GM13976 (cell line): ENCODE data around the gene ASF1B.

ENCODE experiments used
- DNase-seq: peaks from one replicate; pipeline ENCODE4 v3.0.0; 2012; ENCODE audit warnings: low spot score
- in situ Hi-C: fragments of 300-500 bp; cut with MboI; formaldehyde crosslinking; loops from one replicate; pipeline ENCODE4 v1.12.0; 2022; ENCODE audit warnings: low sequenced_read_pairs, mixed read lengths, inconsistent platforms; ENCODE audit not compliant: unreplicated experiment
- TF ChIP-seq, protein P1 (sequence below): IDR thresholded peaks from 2 replicates; pipeline ENCODE4 v1.5.1; 2012; ENCODE audit warnings: borderline replicate concordance, mild to moderate bottlenecking; ENCODE audit not compliant: insufficient read depth; ENCODE audit errors: extremely low read depth, missing control alignments, control extremely low read depth

Gene ASF1B

DNA sequence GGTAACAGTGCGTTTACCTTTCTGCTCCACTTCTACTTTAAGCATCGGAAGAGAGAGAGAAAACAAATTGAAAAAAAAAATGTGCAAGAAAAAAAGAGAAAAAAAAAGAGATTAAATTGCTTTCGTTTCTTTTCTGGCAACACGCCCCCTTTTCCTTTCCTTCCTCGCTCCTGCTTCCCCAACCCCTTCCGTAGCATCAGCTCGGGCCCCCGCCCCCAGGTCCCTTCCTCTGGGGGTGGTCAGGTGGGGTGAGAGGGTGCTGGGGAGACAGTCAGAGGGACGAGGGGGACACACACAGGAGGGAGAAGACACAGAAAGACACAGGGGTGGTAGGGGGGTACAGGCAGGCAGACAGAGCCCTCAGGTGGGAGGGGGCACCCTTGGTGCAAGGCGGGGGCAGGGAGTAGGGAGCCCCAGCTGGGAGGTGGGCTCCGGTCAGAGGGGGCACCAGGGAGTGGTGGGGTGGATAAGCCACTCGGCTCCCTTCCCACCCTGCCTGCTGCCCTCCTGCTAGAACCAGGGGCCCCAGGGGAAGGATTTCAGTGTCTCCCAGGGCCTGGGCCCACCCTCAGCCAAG lies 30.7 kb upstream of the ASF1B start:
- TF ChIP-seq, protein P1, sequence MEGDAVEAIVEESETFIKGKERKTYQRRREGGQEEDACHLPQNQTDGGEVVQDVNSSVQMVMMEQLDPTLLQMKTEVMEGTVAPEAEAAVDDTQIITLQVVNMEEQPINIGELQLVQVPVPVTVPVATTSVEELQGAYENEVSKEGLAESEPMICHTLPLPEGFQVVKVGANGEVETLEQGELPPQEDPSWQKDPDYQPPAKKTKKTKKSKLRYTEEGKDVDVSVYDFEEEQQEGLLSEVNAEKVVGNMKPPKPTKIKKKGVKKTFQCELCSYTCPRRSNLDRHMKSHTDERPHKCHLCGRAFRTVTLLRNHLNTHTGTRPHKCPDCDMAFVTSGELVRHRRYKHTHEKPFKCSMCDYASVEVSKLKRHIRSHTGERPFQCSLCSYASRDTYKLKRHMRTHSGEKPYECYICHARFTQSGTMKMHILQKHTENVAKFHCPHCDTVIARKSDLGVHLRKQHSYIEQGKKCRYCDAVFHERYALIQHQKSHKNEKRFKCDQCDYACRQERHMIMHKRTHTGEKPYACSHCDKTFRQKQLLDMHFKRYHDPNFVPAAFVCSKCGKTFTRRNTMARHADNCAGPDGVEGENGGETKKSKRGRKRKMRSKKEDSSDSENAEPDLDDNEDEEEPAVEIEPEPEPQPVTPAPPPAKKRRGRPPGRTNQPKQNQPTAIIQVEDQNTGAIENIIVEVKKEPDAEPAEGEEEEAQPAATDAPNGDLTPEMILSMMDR = no peak
- in situ Hi-C loops = no loop called here
- DNase-seq = no peak

DNA sequence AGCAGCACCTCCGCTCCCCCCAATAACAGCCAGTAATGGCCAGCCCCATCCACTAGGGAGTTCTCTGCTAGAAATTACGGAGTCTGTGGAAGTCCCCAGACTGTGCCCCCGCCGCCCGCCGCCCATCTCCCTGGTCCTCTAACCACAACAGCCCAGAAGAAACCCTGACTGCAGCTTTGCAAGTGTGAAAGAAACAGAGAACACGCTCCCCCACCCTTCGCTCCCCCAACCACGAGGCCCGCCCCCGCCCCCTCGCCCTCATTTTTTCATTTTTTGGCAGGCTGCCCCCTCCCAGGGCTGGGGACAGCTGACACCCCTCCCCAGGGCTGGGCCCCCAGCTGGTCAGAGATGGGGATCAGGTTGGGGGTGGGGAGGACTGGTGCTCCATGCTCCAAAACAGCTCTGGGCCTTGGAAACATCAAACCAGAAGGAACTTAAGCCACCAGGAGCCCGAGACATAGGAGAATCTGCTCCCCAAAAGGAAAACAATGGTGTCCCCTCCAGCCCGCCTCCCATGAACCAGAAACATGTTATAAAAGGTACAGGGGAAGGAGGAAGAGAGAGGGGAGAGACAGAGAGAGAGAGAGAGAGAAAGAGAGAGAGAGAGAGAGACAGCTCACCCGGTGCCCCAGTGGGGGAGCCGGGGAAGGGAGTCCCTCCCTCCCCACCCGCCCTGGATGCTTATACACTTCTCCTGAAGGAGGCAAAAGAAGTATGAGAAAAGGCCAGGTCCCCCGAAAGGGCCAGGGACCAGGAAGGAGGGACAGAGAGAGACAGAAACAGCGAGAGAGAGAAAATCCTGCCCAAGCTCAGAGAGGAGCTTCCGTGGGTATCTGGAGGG lies 29.8 kb upstream of the ASF1B start:
- no peak for DNase-seq
- TF ChIP-seq, protein P1 = no peak
- in situ Hi-C loops = no loop called here

DNA sequence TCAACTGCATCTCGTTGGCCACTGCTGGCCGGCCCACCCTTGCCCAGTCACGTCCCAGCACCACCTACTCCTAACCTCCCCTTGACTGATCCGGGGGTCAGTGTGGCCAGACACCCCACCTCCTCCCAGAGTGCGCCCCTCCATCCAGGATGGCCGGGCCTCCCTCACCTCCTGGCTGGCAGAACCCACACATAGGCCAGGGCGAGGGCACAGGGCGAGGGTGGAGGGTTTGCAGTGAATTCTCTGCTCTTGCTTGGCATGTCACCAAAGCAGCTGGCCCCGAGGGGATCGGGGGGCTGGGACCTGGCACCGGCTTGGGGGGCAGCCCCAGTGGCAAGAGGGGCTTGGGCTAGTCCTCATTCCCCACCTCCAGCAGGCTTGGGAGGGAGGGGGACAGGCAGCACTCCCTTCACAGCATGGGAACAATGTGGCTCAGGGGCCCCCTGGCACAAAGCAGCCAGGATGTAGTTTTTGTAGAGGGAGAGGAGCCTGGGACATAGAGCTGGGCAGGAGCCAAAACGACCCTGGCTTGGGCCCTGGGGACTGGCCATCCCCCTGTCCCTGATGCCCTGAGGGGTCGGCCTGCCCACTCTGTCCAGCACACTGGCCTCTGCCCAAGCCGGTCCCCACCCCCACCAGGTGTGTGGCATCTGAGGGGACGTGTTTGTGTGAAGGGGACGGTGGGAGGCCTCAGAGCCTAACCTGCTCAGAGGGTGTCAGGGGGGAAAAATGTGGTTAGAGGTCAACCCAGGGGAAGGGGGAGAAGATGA lies 28.5 kb upstream of the ASF1B start:
- no peak for DNase-seq

GRCh38 chr19:14164082-14164481 lies 27.7 kb upstream of the ASF1B start:
- DNase-seq = no peak
- TF ChIP-seq, protein P1 = no peak
- in situ Hi-C loops = no loop called here

More for the DNA sequence above, 28.5 kb upstream of the ASF1B start:
- TF ChIP-seq, protein P1 = no peak
- in situ Hi-C loops = no loop called here

GRCh38 chr19:14162871-14163297 lies 26.5 kb upstream of the ASF1B start:
- no peak for DNase-seq
- in situ Hi-C loops = no loop called here
- TF ChIP-seq, protein P1 = no peak

GRCh38 chr19:14161305-14161704 lies 24.9 kb upstream of the ASF1B start:
- no peak for DNase-seq
- TF ChIP-seq, protein P1 = no peak
- in situ Hi-C loops = no loop called here
